Stimulated activated CD4-positive, alpha-beta T cell treated with anti-CD3 and anti-CD28 coated beads, Interleukin-12 subunit alpha, Interleukin-12 subunit beta, amount 100 ng/mL, for 24 hours (primary cell): ENCODE measurements around the gene DNAAF2.
"Not testable (repeated sequence)": the region's sequence is repeated elsewhere in the genome, so short reads cannot be mapped to it uniquely, and the experiment has no call there.

ENCODE experiments used
- DNase-seq, 2 experiments: peaks; one replicate each; pipeline ENCODE4 v3.0.0-alpha.2; 2020; ENCODE audit warnings: low read depth in 2 of 2

The DNAAF2 gene

GRCh38 chr14:49584981-49585640, 49.9 kb downstream of the DNAAF2 start:
- not testable (repeated sequence) for DNase-seq

- DNase-seq: no peak
Observed at GRCh38 chr14:49584058-49584457, 51.0 kb downstream of the DNAAF2 start.

- no peak for DNase-seq
Observed at GRCh38 chr14:49583629-49584028, 51.4 kb downstream of the DNAAF2 start.

GRCh38 chr14:49582113-49582977, 52.7 kb downstream of the DNAAF2 start:
- DNase-seq: no peak

- DNase-seq: no peak
Observed at GRCh38 chr14:49581209-49582112, 53.6 kb downstream of the DNAAF2 start.

- DNase-seq: no peak
Observed at GRCh38 chr14:49579841-49580240, 55.2 kb downstream of the DNAAF2 start.

GRCh38 chr14:49578141-49578540, 56.9 kb downstream of the DNAAF2 start:
- no peak for DNase-seq
